GM18951 (cell line): ENCODE data around the gene STIMATE.

Experiments used
- POLR2A ChIP-seq: IDR thresholded peaks from 4 replicates; pipeline ENCODE4 v1.6.1; 2011; ENCODE audit warnings: mild to moderate bottlenecking; ENCODE audit not compliant: insufficient read length, insufficient read depth; ENCODE audit errors: extremely low read depth
- in situ Hi-C: fragments of 300-500 bp; cut with MboI; formaldehyde crosslinking; loops from one replicate; pipeline ENCODE4 v1.12.0; 2022; ENCODE audit warnings: low sequenced_read_pairs, mixed read lengths, inconsistent platforms; ENCODE audit not compliant: unreplicated experiment

Gene STIMATE

DNA sequence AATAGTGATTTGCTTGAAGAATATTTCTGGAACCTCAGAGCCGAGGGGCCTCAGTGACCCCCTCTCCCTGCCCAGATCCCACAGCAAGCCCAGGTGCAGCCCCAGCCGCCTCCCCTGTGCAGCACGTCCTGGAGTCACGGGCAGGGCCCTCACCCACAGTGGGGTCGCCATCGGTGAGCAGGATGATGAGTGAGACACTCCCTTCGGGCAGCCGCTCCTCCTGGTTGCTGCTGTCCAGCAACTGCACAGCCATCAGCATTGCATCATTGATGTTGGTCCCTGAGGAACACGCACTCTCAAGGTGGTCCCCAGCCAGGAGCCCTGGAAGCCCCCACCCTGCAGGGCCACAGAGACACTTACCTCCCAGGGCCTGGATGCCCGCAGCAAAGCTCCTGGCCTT is 73.3 kb downstream of the STIMATE start:
- in situ Hi-C loops, result no loop called here
- TF ChIP-seq POLR2A, result no peak

DNA sequence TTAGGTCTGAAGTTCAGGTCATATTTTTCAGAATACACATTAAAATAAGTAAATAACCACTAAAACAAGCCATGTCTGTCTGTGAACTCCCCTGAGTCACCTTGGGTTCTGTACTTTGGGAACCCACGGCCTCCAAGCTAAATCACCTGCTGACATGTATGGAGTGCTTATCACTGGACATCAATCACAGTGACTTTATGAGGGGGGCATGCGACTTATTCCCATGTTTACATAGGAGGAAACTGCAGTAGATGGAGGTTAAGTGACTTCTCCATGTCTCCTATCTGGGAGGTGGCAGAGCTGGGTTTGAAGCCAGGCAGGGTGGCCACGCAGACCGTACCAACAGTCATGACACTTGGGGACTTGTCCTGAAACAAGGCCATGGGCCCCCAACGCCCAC is 75.0 kb downstream of the STIMATE start:
- TF ChIP-seq POLR2A, result no peak

DNA sequence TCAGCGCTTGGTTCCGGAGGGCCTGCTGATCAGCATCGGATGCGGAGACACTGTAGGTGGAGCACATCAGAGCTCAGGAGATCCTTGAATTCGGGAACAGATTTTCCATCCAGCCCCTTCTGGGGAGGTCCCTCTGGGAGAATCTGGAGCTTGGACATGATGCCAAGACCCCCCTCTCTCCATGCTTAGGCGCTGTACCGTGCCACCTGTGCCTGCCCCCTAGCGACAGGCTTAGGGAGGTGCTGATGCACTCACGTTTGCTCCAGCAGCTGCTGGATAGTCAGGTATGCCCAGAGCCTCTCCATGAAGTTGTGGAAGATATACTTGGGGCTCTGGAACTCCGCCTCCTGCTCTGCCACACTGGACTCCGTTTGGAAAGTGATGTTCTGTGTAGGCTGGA is 76.6 kb downstream of the STIMATE start:
- in situ Hi-C loops, result no loop called here
- no peak for TF ChIP-seq POLR2A

More for the DNA sequence above, 75.0 kb downstream of the STIMATE start:
- in situ Hi-C loops, result no loop called here

GRCh38 chr3:52819936-52820335 is 77.4 kb downstream of the STIMATE start:
- in situ Hi-C loops, result no loop called here
- no peak for TF ChIP-seq POLR2A

GRCh38 chr3:52817860-52818259 is 79.5 kb downstream of the STIMATE start:
- in situ Hi-C loops, result no loop called here
- TF ChIP-seq POLR2A, result no peak

GRCh38 chr3:52817221-52817620 is 80.1 kb downstream of the STIMATE start:
- in situ Hi-C loops, result no loop called here
- TF ChIP-seq POLR2A, result no peak

GRCh38 chr3:52816654-52817053 is 80.7 kb downstream of the STIMATE start:
- no peak for TF ChIP-seq POLR2A
- in situ Hi-C loops, result no loop called here

DNA sequence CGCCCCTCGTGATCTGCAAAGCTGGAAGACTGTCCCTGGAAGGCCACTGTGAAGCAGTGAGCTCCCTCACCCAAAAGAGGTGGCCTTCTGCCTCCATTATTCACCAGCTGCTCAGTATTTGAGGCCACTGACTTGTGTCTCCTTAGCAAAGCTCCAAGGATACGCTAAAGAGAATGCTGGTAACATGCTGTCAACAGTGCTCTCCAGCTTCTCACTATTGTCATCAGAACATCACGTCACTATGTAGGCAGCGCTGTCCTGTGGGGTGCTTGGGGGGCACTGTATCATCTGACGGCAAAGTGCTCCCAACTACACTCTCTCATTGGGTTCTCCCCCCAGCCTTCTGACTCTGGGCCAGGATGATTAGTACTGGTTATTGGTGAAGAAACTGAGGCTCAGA is 81.1 kb downstream of the STIMATE start:
- in situ Hi-C loops, result no loop called here
- no peak for TF ChIP-seq POLR2A

GRCh38 chr3:52813810-52814209 is 83.5 kb downstream of the STIMATE start:
- TF ChIP-seq POLR2A, result no peak
- in situ Hi-C loops, result no loop called here

DNA sequence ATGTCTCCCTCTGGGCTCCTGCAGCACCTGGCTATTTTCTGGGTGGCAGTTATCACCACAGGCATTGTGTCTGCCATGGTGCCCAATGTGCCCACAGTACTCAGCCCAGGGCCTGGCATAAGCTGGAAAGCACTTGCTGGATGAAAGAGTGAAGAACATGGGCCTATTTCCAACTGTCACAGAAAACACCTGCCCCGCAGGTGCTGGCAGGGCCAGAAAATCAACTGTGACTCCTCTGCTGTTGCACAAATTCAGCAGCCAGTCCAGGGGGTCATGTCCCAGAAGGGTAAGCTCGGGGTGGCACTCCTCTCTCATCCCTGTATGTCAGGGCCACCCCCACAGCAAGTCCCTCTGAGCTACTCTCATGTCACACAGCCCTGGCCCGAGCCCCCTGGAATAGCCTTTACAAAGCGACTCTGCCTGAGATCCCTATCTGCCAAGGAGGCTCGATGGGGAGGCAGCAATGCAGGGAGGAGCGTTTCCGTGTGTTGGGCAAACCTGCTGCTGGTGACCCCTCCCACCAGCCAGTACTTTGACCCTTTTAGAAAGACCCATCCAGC is 85.8 kb downstream of the STIMATE start:
- in situ Hi-C loops, result no loop called here
- TF ChIP-seq POLR2A, result no peak

GRCh38 chr3:52810923-52811322 is 86.4 kb downstream of the STIMATE start:
- in situ Hi-C loops, result no loop called here

DNA sequence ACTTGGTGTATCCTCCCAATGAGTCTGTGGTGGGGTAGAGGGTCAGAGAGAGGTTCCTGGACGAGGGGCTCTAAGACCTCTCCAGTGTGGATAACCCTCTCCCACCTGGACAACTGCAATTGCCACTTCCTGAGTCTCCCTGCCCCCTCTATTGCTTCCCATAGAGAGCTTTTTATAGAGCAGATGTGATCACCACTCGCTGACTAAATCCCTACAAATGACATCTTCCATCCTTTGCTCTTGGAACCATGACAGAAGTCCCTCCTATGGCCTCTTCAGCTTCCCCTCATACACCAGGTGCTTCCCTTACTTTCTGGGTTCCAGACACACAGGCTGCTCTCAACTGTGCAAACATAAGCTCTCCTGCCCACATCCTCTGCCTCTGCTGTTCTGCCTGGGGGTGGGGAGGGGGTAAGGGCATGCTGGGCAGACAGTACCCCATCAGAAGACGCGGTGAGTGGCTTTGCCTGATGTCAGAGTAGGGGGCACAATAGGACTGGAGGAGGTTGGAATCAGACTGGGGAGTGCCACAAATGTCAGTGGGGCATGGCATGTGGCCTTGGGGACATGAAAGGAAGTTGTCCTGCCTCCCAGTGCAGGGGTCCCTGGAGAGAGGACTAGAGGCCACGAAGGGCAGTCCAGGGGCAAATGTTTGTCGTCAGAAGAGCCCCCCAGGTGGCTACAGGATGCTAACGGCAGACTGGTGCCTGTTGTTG is 87.5 kb downstream of the STIMATE start:
- no peak for TF ChIP-seq POLR2A
- in situ Hi-C loops, result no loop called here

More at GRCh38 chr3:52810923-52811322, 86.4 kb downstream of the STIMATE start:
- TF ChIP-seq POLR2A, result no peak

DNA sequence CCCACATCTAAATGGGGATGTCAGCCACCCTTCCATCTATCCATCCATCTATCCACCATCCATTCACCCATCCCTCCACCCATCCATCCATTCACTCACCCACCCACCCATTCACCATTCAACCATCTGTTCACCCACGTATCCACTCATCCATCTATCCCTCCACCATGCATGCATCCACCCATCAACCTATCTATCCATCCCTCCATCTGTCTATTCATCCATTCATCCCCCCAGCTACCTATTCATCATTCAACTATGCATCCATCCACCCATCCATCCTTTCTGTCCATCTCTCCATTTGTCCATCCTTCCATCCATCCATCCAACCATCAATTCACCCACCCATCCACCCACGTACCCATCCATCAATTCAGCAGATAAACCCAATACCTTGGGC is 88.2 kb downstream of the STIMATE start:
- TF ChIP-seq POLR2A, result no peak
- in situ Hi-C loops, result no loop called here

DNA sequence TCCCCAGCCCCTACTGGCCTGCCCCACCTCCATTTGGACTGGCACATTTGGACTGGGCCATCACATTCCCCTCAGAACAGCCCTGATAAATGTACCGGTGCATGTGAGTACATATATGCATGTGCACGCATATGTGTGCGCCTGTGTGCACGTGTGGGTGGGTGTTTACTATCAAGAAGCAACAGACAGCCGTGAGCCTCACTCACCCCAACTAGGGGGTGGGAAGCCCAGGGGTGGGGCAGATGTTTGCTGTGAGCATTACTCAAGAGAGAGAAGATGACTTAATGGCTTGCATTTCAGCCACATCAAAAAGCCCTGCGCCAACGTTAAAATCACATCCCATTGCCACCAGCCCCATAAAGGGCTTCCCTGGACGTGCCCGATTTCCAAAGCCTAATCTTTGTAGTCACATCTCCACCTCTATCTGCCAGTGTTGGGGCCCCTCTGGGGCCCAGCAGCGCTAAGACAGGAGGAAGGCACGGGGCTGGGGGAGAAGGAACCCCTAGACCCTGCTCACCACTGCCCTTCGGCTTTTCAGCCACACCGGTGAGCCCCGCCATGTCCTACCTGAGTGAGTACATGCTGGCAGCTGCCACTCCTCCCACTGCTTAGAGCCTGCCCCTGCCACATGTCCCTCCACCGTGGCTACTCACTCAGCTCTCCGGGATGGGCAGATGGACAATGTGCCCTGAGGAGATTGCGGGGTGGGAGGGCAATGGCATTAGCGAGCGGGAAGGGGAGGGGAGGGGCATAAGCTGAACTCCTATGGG is 91.9 kb downstream of the STIMATE start:
- in situ Hi-C loops, result no loop called here
- TF ChIP-seq POLR2A, result no peak
